H1 (cell line): ENCODE measurements around the gene MAGI3. TPM values are rescaled to one million over a fixed set of nuclear protein-coding genes. Genes with fewer than 3 reads are reported as not detected.

Experiments
- CHD7 ChIP-seq: fragments of 300-600 bp; sonication (generic); IDR thresholded peaks from 2 replicates; pipeline ENCODE4 v1.7.1; 2012; ENCODE audit warnings: low read length, moderate library complexity, mild to moderate bottlenecking, inconsistent platforms; ENCODE audit not compliant: insufficient replicate concordance
- SRF ChIP-seq: IDR thresholded peaks from 2 replicates; pipeline ENCODE4 v1.6.1; 2011; ENCODE audit warnings: mild to moderate bottlenecking, low read depth, low read length, moderate library complexity
- polyA plus RNA-seq, 7 experiments: library from polyadenylated mRNA; depleted of rRNA in 3 of 7; stranded (reverse) in 5 of 7; unstranded in 2 of 7; fragments of >200 nt in 5 of 7; fragments of 200-250 nt in 2 of 7; gene quantifications; 1 replicate in 5 of 7; 2 replicates in 1 of 7; 4 replicates in 1 of 7; pipeline versions ENCODE4 v1.2.1 to v1.2.3, GENCODE V29; 2011 to 2013; ENCODE audit warnings: missing spikeins in 2 of 7, mixed read lengths in 2 of 7
- total RNA-seq: library from RNA; stranded (reverse); fragmentation: NEBNext Ultra II Directional; extraction: Animal tissue kit (Norgen Biotek cat#: 25700); gene quantifications from 2 replicates; pipeline ENCODE4 v1.2.1, GENCODE V29; 2021

The MAGI3 gene
- total and polyA plus RNA-seq, 2 of the 8 experiments (the other 6 are each of a cell fraction or from before 2014, with no cell fraction given) = 2.3 to 7.8 TPM

- TF ChIP-seq CHD7 = no peak
- no peak for TF ChIP-seq SRF
Measured at GRCh38 chr1:113666126-113666525, 275.8 kb downstream of the MAGI3 start (continued).
